GM12878 (cell line): Measurements from ENCODE around the gene SOX5. TPM values are rescaled to one million over a fixed set of nuclear protein-coding genes. Genes with fewer than 3 reads are reported as not detected.
A peak's percentile ranks its signal among the peaks of the same experiment; 100 is the strongest.
"Not testable (repeated sequence)": the region's sequence is repeated elsewhere in the genome, so short reads cannot be mapped to it uniquely, and the experiment has no call there.

ENCODE experiments used
- ATAC-seq: fragments of 200-7000 bp; cut with Tn5 transposase; 3 replicates; pipeline ENCODE4 v1.9.1; 2020; ENCODE audit warnings: mild to moderate bottlenecking, moderate library complexity
- BruUV-seq: library from RNA; stranded (reverse); fragments of 400-500 nt; replicated peaks from 2 replicates; lab custom pipeline; 2021; lab: Mats Ljungman, UMichigan
- CTCF ChIA-PET: fragments of 300-600 bp; sonication (Branson Sonifier 250); formaldehyde crosslinking; extraction: SDS; loops from one replicate; lab custom pipeline; 2021; ENCODE audit warnings: inconsistent platforms; lab: Yijun Ruan, JAX
- POLR2A ChIA-PET: fragments of 350-600 bp; formaldehyde crosslinking; extraction: SDS; loops from one replicate; lab custom pipeline; 2021; ENCODE audit warnings: inconsistent platforms; lab: Charles Lee
- RAD21 ChIA-PET: fragments of 300-600 bp; sonication (Branson Sonifier 250); formaldehyde crosslinking; loops from one replicate; lab custom pipeline; 2023; ENCODE audit warnings: antibody characterized with exemption; ENCODE audit not compliant: unreplicated experiment; lab: Charles Lee
- SMC1A ChIA-PET: fragments of 300-600 bp; sonication (Branson Sonifier 250); formaldehyde crosslinking; loops from one replicate; lab custom pipeline; 2023; ENCODE audit not compliant: unreplicated experiment, uncharacterized antibody; lab: Charles Lee
- DNase-seq: peaks from one replicate; pipeline ENCODE4 v3.0.0-alpha.2; 2011; ENCODE audit warnings: low read depth, low spot score
- FAIRE-seq: peaks from 3 replicates; lab custom pipeline; 2011; peaks lifted over from hg19 to GRCh38; lab: Jason Lieb, UNC
- H2AFZ ChIP-seq: 2 replicates; pipeline ENCODE4 v1.6.0; 2011; ENCODE audit warnings: low read depth, low read length, control low read depth; ENCODE audit not compliant: control insufficient read depth
- H3K27ac ChIP-seq: 2 replicates; pipeline ENCODE4 v1.5.1; 2011; ENCODE audit warnings: control low read depth; ENCODE audit not compliant: control insufficient read depth, insufficient read depth
- H3K27me3 ChIP-seq, 2 experiments: replicated peaks in 1 of 2; 2 replicates each; pipeline versions ENCODE4 v1.6.0 to v1.6.1; 2011; ENCODE audit warnings: low read length in 1 of 2; ENCODE audit not compliant: control insufficient read depth in 2 of 2, insufficient read depth in 2 of 2
- H3K36me3 ChIP-seq, 2 experiments: 2 replicates each; pipeline ENCODE4 v1.5.1; 2011; ENCODE audit warnings: low read length in 1 of 2; ENCODE audit not compliant: control insufficient read depth in 2 of 2, insufficient read depth in 2 of 2
- H3K4me1 ChIP-seq: 2 replicates; pipeline ENCODE4 v1.6.1; 2011; ENCODE audit warnings: mild to moderate bottlenecking, low read length, moderate library complexity, mixed read lengths; ENCODE audit not compliant: control insufficient read depth, insufficient read depth
- H3K4me2 ChIP-seq: 2 replicates; pipeline ENCODE4 v1.6.0; 2011; ENCODE audit warnings: control low read depth; ENCODE audit not compliant: control insufficient read depth, insufficient read depth
- H3K4me3 ChIP-seq: fragments of 200-600 bp; sonication (generic); 2 replicates; pipeline ENCODE4 v1.5.1; 2016
- H3K79me2 ChIP-seq: 2 replicates; pipeline ENCODE4 v1.6.0; 2011; ENCODE audit warnings: low read length; ENCODE audit not compliant: control insufficient read depth, insufficient read depth
- H3K9ac ChIP-seq: 2 replicates; pipeline ENCODE4 v1.8.0; 2011; ENCODE audit warnings: low read length, control low read depth, mixed read lengths; ENCODE audit not compliant: control insufficient read depth, insufficient read depth
- H3K9me3 ChIP-seq: replicated peaks from 3 replicates; pipeline ENCODE4 v1.5.1; 2011; ENCODE audit warnings: mild to moderate bottlenecking, low read length; ENCODE audit not compliant: control insufficient read depth, insufficient read depth
- H4K20me1 ChIP-seq: 2 replicates; pipeline ENCODE4 v1.6.0; 2011; ENCODE audit not compliant: control insufficient read depth, insufficient read depth
- EED ChIP-seq: sonication (generic); IDR thresholded peaks from 2 replicates; pipeline ENCODE4 v1.6.1; 2016; ENCODE audit warnings: antibody characterized with exemption, low read depth
- MXI1 ChIP-seq: fragments of 150-350 bp; IDR thresholded peaks from 2 replicates; pipeline ENCODE4 v1.6.1; 2011; ENCODE audit warnings: low read depth, mild to moderate bottlenecking, inconsistent platforms, low read length, improper control_type of control experiment
- NBN ChIP-seq: fragments of 450-650 bp; IDR thresholded peaks from 2 replicates; pipeline ENCODE4 v1.6.1; 2016
- ZZZ3 ChIP-seq: IDR thresholded peaks from 2 replicates; pipeline ENCODE4 v1.6.1; 2011; ENCODE audit warnings: low read depth; ENCODE audit not compliant: control insufficient read depth, insufficient read length
- WGBS: methylation state at CpG from one replicate; pipeline ENCODE4 v1.1.6; 2016; ENCODE audit warnings: low lambda C conversion rate; ENCODE audit not compliant: insufficient replicate concordance, insufficient coverage; ENCODE audit errors: missing lambda C conversion rate; 5-methylcytosine and 5-hydroxymethylcytosine counted together
- in situ Hi-C: fragments of 300-500 bp; cut with MboI; formaldehyde crosslinking; loops from 9 replicates; pipeline ENCODE4 v1.14.3; 2018; ENCODE audit warnings: mixed read lengths
- intact Hi-C: fragments of 100-400 bp; cut with micrococcal nuclease; formaldehyde crosslinking; loops from one replicate; pipeline ENCODE4 v1.14.2; 2022; ENCODE audit not compliant: unreplicated experiment
- polyA plus RNA-seq, 11 experiments: library from polyadenylated mRNA; depleted of rRNA in 4 of 11; unstranded in 6 of 11; stranded (reverse) in 5 of 11; fragments of >200 nt; fragmentation: Nextera tagmentation in 4 of 11; fragmentation: Illumina TruSeq in 1 of 11; extraction: Ambion mirVana in 4 of 11; extraction: Trizol in 1 of 11; gene quantifications; 1 replicate in 1 of 11; 2 replicates in 10 of 11; pipeline versions ENCODE4 v1.2.1 to v1.2.3, GENCODE V29; 2011 to 2016; ENCODE audit warnings: inconsistent platforms in 2 of 11, missing spikeins in 2 of 11, low read depth in 1 of 11
- total RNA-seq, 4 experiments: library from RNA; depleted of rRNA in 3 of 4; stranded (reverse); fragments of >200 nt in 3 of 4; fragmentation: Illumina TruSeq in 1 of 4; extraction: Trizol in 1 of 4; gene quantifications; 2 replicates each; pipeline versions ENCODE4 v1.2.1 to v1.2.3, GENCODE V29; 2013 to 2021
- TF ChIP-seq, protein P1 (sequence below): fragments of 450-650 bp; IDR thresholded peaks from 2 replicates; pipeline ENCODE4 v1.6.1; 2017; ENCODE audit warnings: mild to moderate bottlenecking, moderate library complexity
- TF ChIP-seq, protein P2 (sequence below): fragments of 450-650 bp; IDR thresholded peaks from 2 replicates; pipeline ENCODE4 v1.6.1; 2016; ENCODE audit warnings: mild to moderate bottlenecking
- TF ChIP-seq, protein P3 (sequence below): fragments of 450-650 bp; IDR thresholded peaks from 2 replicates; pipeline ENCODE4 v1.6.1; 2017; ENCODE audit warnings: borderline replicate concordance

Gene SOX5
- total and polyA plus RNA-seq, 10 of the 15 experiments (the other 5 are each of a cell fraction or from before 2014, with no cell fraction given): 0.08 to 1.0 (median 0.24) TPM

DNA sequence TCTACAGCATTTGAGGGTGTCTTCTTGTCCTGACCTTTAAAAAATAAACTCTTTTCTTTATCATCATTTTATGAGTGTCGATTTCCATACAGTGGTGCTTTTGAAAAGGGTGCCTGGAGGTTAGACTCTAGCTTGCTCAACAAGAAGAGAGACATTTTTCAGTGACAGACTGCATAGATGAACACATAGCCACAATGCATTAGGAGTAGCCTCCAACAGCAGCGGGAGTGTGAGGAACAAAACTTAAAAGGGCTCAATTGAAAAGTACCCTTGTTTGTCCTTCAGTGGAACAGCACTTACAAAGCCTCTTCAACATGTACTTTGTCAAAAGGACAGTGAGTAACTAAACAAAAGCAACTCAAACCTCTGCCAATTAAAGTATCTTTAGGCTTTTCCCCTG is 119.3 kb downstream of the SOX5 start (continued):
- TF ChIP-seq, protein P1, sequence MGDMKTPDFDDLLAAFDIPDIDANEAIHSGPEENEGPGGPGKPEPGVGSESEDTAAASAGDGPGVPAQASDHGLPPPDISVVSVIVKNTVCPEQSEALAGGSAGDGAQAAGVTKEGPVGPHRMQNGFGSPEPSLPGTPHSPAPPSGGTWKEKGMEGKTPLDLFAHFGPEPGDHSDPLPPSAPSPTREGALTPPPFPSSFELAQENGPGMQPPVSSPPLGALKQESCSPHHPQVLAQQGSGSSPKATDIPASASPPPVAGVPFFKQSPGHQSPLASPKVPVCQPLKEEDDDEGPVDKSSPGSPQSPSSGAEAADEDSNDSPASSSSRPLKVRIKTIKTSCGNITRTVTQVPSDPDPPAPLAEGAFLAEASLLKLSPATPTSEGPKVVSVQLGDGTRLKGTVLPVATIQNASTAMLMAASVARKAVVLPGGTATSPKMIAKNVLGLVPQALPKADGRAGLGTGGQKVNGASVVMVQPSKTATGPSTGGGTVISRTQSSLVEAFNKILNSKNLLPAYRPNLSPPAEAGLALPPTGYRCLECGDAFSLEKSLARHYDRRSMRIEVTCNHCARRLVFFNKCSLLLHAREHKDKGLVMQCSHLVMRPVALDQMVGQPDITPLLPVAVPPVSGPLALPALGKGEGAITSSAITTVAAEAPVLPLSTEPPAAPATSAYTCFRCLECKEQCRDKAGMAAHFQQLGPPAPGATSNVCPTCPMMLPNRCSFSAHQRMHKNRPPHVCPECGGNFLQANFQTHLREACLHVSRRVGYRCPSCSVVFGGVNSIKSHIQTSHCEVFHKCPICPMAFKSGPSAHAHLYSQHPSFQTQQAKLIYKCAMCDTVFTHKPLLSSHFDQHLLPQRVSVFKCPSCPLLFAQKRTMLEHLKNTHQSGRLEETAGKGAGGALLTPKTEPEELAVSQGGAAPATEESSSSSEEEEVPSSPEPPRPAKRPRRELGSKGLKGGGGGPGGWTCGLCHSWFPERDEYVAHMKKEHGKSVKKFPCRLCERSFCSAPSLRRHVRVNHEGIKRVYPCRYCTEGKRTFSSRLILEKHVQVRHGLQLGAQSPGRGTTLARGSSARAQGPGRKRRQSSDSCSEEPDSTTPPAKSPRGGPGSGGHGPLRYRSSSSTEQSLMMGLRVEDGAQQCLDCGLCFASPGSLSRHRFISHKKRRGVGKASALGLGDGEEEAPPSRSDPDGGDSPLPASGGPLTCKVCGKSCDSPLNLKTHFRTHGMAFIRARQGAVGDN: no peak
- no peak for TF ChIP-seq ZZZ3
- TF ChIP-seq, protein P2, sequence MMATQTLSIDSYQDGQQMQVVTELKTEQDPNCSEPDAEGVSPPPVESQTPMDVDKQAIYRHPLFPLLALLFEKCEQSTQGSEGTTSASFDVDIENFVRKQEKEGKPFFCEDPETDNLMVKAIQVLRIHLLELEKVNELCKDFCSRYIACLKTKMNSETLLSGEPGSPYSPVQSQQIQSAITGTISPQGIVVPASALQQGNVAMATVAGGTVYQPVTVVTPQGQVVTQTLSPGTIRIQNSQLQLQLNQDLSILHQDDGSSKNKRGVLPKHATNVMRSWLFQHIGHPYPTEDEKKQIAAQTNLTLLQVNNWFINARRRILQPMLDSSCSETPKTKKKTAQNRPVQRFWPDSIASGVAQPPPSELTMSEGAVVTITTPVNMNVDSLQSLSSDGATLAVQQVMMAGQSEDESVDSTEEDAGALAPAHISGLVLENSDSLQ: no peak
- TF ChIP-seq, protein P3, sequence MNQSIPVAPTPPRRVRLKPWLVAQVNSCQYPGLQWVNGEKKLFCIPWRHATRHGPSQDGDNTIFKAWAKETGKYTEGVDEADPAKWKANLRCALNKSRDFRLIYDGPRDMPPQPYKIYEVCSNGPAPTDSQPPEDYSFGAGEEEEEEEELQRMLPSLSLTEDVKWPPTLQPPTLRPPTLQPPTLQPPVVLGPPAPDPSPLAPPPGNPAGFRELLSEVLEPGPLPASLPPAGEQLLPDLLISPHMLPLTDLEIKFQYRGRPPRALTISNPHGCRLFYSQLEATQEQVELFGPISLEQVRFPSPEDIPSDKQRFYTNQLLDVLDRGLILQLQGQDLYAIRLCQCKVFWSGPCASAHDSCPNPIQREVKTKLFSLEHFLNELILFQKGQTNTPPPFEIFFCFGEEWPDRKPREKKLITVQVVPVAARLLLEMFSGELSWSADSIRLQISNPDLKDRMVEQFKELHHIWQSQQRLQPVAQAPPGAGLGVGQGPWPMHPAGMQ: no peak
- TF ChIP-seq, all 136 proteins: peak for 0

DNA sequence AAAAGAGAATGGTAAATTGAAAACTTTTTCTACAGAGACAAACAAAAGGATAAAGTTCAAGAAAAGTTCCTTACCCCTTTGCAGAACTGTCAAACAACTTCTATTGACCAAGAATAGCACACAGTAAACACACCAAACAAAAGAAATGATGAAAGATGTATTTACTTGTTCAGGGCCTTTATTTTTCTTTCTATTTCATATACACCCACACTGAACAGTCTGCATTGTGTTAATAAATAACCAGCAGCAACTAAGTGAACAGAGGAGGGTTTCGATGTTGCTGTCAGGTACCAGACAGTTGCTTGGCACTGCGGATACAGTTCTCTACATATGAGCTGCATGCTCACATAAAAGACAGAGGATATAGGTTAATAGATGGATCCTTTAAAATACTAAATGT is 122.1 kb downstream of the SOX5 start:
- POLR2A ChIA-PET: no interaction called here

DNA sequence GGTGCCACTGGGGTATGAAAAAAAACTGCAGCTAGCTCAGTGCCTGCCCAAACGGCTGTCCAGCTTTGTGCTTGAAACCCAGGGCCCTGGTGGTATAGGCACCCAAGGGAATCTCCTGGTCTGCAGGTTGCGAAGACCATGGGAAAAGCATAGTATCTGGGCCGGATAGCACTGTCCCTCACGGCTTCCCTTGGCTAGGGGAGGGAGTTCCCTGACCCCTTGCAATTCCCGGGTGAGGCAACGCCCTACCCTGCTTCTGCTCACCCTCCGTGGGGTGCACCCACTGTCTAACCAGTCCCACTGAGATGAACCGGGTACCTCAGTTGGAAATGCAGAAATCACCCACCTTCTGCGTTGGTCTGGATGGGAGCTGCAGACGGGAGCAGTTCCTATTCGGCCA is 124.3 kb downstream of the SOX5 start:
- H3K27me3 ChIP-seq, FAIRE-seq, H3K36me3 ChIP-seq, H3K4me1 ChIP-seq, H3K9me3 ChIP-seq, H3K79me2 ChIP-seq, H3K27ac ChIP-seq, RAD21 ChIA-PET, BruUV-seq, H4K20me1 ChIP-seq, H3K4me3 ChIP-seq, DNase-seq, H3K9ac ChIP-seq, SMC1A ChIA-PET, H3K4me2 ChIP-seq, POLR2A ChIA-PET, intact Hi-C loops, ATAC-seq, H2AFZ ChIP-seq, in situ Hi-C loops, CTCF ChIA-PET: not testable (repeated sequence)
- 36% methylated on average over 11 of the region's 11 CpGs for WGBS

More for the DNA sequence above, 122.1 kb downstream of the SOX5 start:
- no peaks in the 10 kb centered on the region for H3K4me1 ChIP-seq
- DNase-seq: no peak
- H3K27ac ChIP-seq: no peak overlapping the region
- peak; percentile 84 for ATAC-seq
- no TSS peak for BruUV-seq
- WGBS: 67% methylated on average over 2 of the region's 2 CpGs
- no peak overlapping the region for H2AFZ ChIP-seq
- no peaks in the 10 kb centered on the region for H3K27me3 ChIP-seq
- H3K4me3 ChIP-seq: no peak overlapping the region
- H3K9ac ChIP-seq: no peak overlapping the region
- ChIA-PET SMC1A (interaction anchor here (0.6 to 1.0 kb wide), 2 partner anchors 9 to 17 kb away, joined by 3 read pairs; no protein-coding TSS in a partner anchor), RAD21 (interaction anchor here (0.9 kb wide), 1 partner anchor 1010 kb away, joined by 3 read pairs; no protein-coding TSS in a partner anchor), CTCF (no interaction called here)
- no peaks in the 10 kb centered on the region for H3K36me3 ChIP-seq
- TF ChIP-seq EED (no peak), NBN (no peak), MXI1 (no peak)
- no peak for FAIRE-seq
- H4K20me1 ChIP-seq: no peaks in the 10 kb centered on the region
- no peak overlapping the region for H3K4me2 ChIP-seq
- in situ Hi-C loops (no loop called here), intact Hi-C loops (no loop called here)
- no peaks in the 10 kb centered on the region for H3K79me2 ChIP-seq
- H3K9me3 ChIP-seq: no peaks in the 10 kb centered on the region
